ENCODE results near the gene CEPT1.

- no peak for TF ChIP-seq CTCF (conservative IDR thresholded peaks at IDR 0.05)
- TF ChIP-seq ZFX (IDR thresholded peaks at IDR 0.05): no peak
Measured at GRCh38 chr1:111214884-111215283, 74.9 kb downstream of the CEPT1 start.
